Measurements from ENCODE around the gene COLEC12.

Gene COLEC12

GRCh38 chr18:383135-383534 lies 117.4 kb downstream of the COLEC12 start:
- Histone ChIP-seq H3K4me3 (ENCODE audit: low read length in 2 of 2) (no peak overlapping the region), H3K27ac (ENCODE audit: low read length) (no peak overlapping the region), H3K27me3 (ENCODE audit: control insufficient read depth in 1 of 2, insufficient read depth in 2 of 2, low read length in 2 of 2) (no peaks in the 10 kb centered on the region), H3K36me3 (ENCODE audit: control insufficient read depth in 2 of 2, insufficient read depth in 2 of 2, low read length in 2 of 2) (no peaks in the 10 kb centered on the region), H3K4me1 (ENCODE audit: control insufficient read depth, insufficient read depth, low read length) (peaks cover 10% of the 10 kb centered on the region), H3K9ac (ENCODE audit: low read length in 2 of 2) (no peak overlapping the region), H3K9me3 (ENCODE audit: control insufficient read depth in 2 of 2, low read length in 2 of 2) (no peaks in the 10 kb centered on the region)

DNA sequence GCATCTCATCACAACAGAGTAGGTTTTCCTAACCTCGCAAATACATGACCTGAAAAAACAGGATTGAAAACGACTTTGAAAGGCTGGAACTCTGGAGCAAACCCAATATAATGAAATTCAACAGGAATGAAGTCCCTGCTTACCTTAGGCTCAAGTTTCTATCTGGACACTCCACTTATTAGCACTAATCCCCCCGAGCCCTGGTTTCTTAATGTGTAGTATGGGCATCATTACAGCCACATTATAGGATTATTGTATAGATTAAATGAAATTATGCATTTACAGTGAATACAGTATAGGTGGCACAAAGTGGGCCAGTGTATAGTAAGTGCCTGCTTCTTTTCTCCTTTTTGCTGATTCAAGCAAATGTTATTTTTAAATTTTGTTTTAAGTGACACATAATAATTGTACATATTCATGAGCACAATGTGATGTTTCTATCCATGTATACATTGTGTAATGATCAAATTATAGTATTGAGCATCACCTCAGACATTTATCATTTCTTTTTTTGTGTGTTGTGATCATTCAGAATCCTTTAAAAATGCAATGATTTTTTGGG lies 118.0 kb downstream of the COLEC12 start:
- H3K4me1 ChIP-seq (ENCODE audit: control insufficient read depth, insufficient read depth, low read length) = peaks cover 16% of the 10 kb centered on the region
- no peaks in the 10 kb centered on the region for H3K36me3 ChIP-seq (ENCODE audit: control insufficient read depth in 2 of 2, insufficient read depth in 2 of 2, low read length in 2 of 2)
- no peak overlapping the region for H3K9ac ChIP-seq (ENCODE audit: low read length in 2 of 2)
- H3K4me3 ChIP-seq (ENCODE audit: low read length in 2 of 2) = no peak overlapping the region
- no peaks in the 10 kb centered on the region for H3K27me3 ChIP-seq (ENCODE audit: control insufficient read depth in 1 of 2, insufficient read depth in 2 of 2, low read length in 2 of 2)
- H3K9me3 ChIP-seq (ENCODE audit: control insufficient read depth in 2 of 2, low read length in 2 of 2) = no peaks in the 10 kb centered on the region
- no peak overlapping the region for H3K27ac ChIP-seq (ENCODE audit: low read length)

DNA sequence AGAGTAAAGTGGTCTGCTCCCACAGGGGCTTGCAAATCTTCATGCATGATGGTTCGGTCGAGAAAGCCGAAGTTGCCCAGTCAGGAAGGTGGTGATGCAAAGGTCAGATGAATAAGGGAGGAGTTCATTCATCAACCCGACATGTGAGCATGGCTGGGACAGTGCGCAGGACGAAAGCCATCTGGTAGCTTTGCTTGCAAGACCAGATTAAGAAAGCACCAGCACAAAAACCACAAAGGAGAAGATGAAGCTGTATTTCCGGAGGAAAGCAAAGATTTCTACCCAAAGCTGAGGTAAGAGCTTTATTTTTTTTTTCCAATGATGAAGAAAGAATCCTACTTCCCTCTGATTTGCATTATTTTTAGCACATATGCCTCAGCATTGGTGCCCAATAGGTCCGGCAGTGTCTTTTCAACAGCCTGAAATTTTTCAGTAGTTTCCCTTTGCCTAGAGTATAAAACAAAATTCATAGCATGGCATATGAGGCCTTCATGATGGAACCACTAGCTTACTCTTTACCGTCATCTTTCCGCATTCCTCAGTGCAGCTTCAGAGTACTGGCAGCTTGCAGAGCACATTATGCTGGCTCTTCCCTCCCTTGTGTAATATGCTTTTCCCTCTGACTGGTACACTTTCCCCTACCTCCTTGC lies 120.7 kb downstream of the COLEC12 start:
- peaks cover 42% of the 10 kb centered on the region for H3K4me1 ChIP-seq (ENCODE audit: control insufficient read depth, insufficient read depth, low read length)
- H3K4me3 ChIP-seq (ENCODE audit: low read length in 2 of 2) = no peak overlapping the region
- no peaks in the 10 kb centered on the region for H3K27me3 ChIP-seq (ENCODE audit: control insufficient read depth in 1 of 2, insufficient read depth in 2 of 2, low read length in 2 of 2)
- no peaks in the 10 kb centered on the region for H3K36me3 ChIP-seq (ENCODE audit: control insufficient read depth in 2 of 2, insufficient read depth in 2 of 2, low read length in 2 of 2)
- H3K27ac ChIP-seq (ENCODE audit: low read length) = no peak overlapping the region
- H3K9me3 ChIP-seq (ENCODE audit: control insufficient read depth in 2 of 2, low read length in 2 of 2) = no peaks in the 10 kb centered on the region
- no peak overlapping the region for H3K9ac ChIP-seq (ENCODE audit: low read length in 2 of 2)

DNA sequence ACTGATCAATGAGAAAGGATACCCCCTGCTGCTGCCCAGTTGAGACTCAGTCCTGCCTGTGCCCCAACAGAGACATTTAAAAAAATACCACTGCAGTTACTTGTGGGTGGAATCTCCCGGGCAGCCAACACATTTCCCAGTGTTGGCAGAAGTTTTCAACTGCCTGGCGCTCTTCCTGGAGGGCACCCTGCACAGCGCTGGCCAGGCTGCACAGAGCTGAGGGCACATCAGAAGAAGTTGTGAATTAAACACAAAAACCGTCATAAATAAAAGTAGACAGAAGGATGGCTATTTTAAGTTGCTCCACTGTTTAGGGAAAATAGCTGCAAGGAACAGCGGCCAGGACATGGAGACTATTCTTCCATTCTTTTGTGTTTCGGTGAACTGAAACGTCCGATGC lies 122.4 kb downstream of the COLEC12 start:
- Histone ChIP-seq H3K27me3 (ENCODE audit: control insufficient read depth in 1 of 2, insufficient read depth in 2 of 2, low read length in 2 of 2) (no peaks in the 10 kb centered on the region), H3K9me3 (ENCODE audit: control insufficient read depth in 2 of 2, low read length in 2 of 2) (no peaks in the 10 kb centered on the region), H3K4me1 (ENCODE audit: control insufficient read depth, insufficient read depth, low read length) (peaks cover 52% of the 10 kb centered on the region), H3K4me3 (ENCODE audit: low read length in 2 of 2) (peak overlapping the region in 1 of 2 donors; percentile 29), H3K36me3 (ENCODE audit: control insufficient read depth in 2 of 2, insufficient read depth in 2 of 2, low read length in 2 of 2) (no peaks in the 10 kb centered on the region), H3K27ac (ENCODE audit: low read length) (no peak overlapping the region), H3K9ac (ENCODE audit: low read length in 2 of 2) (no peak overlapping the region)

DNA sequence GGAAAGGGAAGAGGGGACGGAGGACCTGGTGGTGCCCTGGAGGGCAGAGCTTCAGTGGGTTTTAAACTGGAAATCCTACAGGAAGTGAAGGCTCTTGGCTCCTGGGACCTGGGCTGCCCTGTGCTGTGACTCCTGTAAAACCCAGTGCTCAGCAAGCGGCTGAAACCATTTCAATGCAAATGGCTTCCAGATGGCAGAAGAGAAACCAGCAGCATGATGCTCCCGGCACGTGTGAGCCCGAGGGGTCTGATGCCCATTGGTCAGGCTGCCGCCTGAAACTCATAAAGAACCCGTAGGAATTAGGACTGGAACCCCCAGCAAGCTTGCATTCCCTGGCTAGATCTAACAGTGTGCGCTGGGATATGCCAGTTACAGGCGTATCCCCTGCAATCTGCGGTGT lies 123.4 kb downstream of the COLEC12 start:
- Histone ChIP-seq H3K4me3 (ENCODE audit: low read length in 2 of 2) (no peak overlapping the region), H3K9me3 (ENCODE audit: control insufficient read depth in 2 of 2, low read length in 2 of 2) (no peaks in the 10 kb centered on the region), H3K27ac (ENCODE audit: low read length) (no peak overlapping the region), H3K27me3 (ENCODE audit: control insufficient read depth in 1 of 2, insufficient read depth in 2 of 2, low read length in 2 of 2) (no peaks in the 10 kb centered on the region), H3K36me3 (ENCODE audit: control insufficient read depth in 2 of 2, insufficient read depth in 2 of 2, low read length in 2 of 2) (no peaks in the 10 kb centered on the region), H3K4me1 (ENCODE audit: control insufficient read depth, insufficient read depth, low read length) (peaks cover 55% of the 10 kb centered on the region), H3K9ac (ENCODE audit: low read length in 2 of 2) (no peak overlapping the region)

DNA sequence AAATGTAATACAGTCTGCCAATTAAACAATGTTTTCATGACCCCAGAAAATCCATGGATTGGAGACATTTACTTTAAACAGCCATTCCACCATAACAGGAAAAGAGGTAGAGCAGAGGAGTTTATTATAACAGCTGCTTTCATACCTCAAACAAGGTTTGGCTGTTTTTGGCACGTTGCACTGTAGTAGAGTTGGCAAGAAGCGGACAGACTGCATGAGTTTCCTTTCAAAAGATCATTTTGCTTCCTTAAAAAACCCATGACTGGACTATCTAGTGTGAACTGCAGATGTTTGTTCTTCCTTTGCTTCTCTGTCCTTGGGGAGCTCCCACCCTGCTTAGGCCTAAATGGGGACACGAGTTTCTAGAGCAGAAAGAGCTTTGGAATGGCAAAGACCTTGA lies 124.2 kb downstream of the COLEC12 start:
- H3K4me3 ChIP-seq (ENCODE audit: low read length in 2 of 2) = no peak overlapping the region
- H3K9ac ChIP-seq (ENCODE audit: low read length in 2 of 2) = no peak overlapping the region
- peaks cover 61% of the 10 kb centered on the region for H3K4me1 ChIP-seq (ENCODE audit: control insufficient read depth, insufficient read depth, low read length)
- no peaks in the 10 kb centered on the region for H3K9me3 ChIP-seq (ENCODE audit: control insufficient read depth in 2 of 2, low read length in 2 of 2)
- no peaks in the 10 kb centered on the region for H3K36me3 ChIP-seq (ENCODE audit: control insufficient read depth in 2 of 2, insufficient read depth in 2 of 2, low read length in 2 of 2)
- H3K27me3 ChIP-seq (ENCODE audit: control insufficient read depth in 1 of 2, insufficient read depth in 2 of 2, low read length in 2 of 2) = no peaks in the 10 kb centered on the region
- H3K27ac ChIP-seq (ENCODE audit: low read length) = peak overlapping the region; percentile 18

GRCh38 chr18:374721-375168 lies 125.8 kb downstream of the COLEC12 start:
- no peaks in the 10 kb centered on the region for H3K27me3 ChIP-seq (ENCODE audit: control insufficient read depth in 1 of 2, insufficient read depth in 2 of 2, low read length in 2 of 2)
- no peak overlapping the region for H3K4me3 ChIP-seq (ENCODE audit: low read length in 2 of 2)
- no peak overlapping the region for H3K27ac ChIP-seq (ENCODE audit: low read length)
- peaks cover 61% of the 10 kb centered on the region for H3K4me1 ChIP-seq (ENCODE audit: control insufficient read depth, insufficient read depth, low read length)
- no peak overlapping the region for H3K9ac ChIP-seq (ENCODE audit: low read length in 2 of 2)
- no peaks in the 10 kb centered on the region for H3K36me3 ChIP-seq (ENCODE audit: control insufficient read depth in 2 of 2, insufficient read depth in 2 of 2, low read length in 2 of 2)
- H3K9me3 ChIP-seq (ENCODE audit: control insufficient read depth in 2 of 2, low read length in 2 of 2) = no peaks in the 10 kb centered on the region

DNA sequence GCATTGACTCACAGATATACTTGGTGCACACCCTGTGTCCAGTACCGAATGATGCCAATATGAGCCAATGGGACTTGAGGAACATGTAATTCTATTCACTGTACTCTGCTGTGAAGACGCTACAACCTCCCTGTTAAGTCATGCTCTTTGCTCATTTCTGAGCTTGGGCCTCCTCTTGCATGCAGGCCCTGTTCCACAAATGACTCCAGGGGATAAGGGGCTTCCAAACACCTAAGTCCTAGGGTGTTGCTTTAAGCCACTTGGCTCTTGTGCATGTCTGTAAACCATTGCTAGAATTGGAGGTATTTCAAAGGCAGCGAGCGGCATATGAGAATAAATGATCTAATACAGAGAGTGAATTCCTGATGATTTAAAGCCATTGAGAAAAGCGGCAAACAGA lies 126.7 kb downstream of the COLEC12 start:
- H3K9me3 ChIP-seq (ENCODE audit: control insufficient read depth in 2 of 2, low read length in 2 of 2) = no peaks in the 10 kb centered on the region
- no peak overlapping the region for H3K27ac ChIP-seq (ENCODE audit: low read length)
- no peaks in the 10 kb centered on the region for H3K27me3 ChIP-seq (ENCODE audit: control insufficient read depth in 1 of 2, insufficient read depth in 2 of 2, low read length in 2 of 2)
- no peaks in the 10 kb centered on the region for H3K36me3 ChIP-seq (ENCODE audit: control insufficient read depth in 2 of 2, insufficient read depth in 2 of 2, low read length in 2 of 2)
- no peak overlapping the region for H3K9ac ChIP-seq (ENCODE audit: low read length in 2 of 2)
- H3K4me3 ChIP-seq (ENCODE audit: low read length in 2 of 2) = no peak overlapping the region
- H3K4me1 ChIP-seq (ENCODE audit: control insufficient read depth, insufficient read depth, low read length) = peaks cover 57% of the 10 kb centered on the region

DNA sequence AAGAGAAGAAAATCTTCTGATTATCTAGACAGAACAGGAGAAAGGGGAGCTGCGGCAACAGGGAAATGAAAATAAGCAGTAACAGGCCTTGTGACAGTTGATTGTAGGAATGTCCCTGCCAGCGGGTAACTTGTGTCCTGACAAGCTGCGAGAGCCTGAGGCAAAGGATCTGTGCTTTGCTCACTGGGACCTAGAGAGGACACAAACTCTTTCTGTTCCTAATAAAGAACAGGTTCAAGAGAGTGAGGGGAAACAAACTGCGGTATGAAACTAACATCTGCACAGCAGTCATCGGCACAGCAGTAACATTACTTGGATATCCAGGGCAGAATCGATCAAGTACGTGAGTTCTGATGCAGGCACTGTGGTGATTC lies 128.9 kb downstream of the COLEC12 start:
- H3K9me3 ChIP-seq (ENCODE audit: control insufficient read depth in 2 of 2, low read length in 2 of 2) = no peaks in the 10 kb centered on the region
- no peaks in the 10 kb centered on the region for H3K36me3 ChIP-seq (ENCODE audit: control insufficient read depth in 2 of 2, insufficient read depth in 2 of 2, low read length in 2 of 2)
- H3K27me3 ChIP-seq (ENCODE audit: control insufficient read depth in 1 of 2, insufficient read depth in 2 of 2, low read length in 2 of 2) = no peaks in the 10 kb centered on the region
- H3K4me3 ChIP-seq (ENCODE audit: low read length in 2 of 2) = peak overlapping the region in 1 of 2 donors; percentile 47
- H3K27ac ChIP-seq (ENCODE audit: low read length) = peak overlapping the region; percentile 53
- no peak overlapping the region for H3K9ac ChIP-seq (ENCODE audit: low read length in 2 of 2)
- H3K4me1 ChIP-seq (ENCODE audit: control insufficient read depth, insufficient read depth, low read length) = peaks cover 35% of the 10 kb centered on the region

DNA sequence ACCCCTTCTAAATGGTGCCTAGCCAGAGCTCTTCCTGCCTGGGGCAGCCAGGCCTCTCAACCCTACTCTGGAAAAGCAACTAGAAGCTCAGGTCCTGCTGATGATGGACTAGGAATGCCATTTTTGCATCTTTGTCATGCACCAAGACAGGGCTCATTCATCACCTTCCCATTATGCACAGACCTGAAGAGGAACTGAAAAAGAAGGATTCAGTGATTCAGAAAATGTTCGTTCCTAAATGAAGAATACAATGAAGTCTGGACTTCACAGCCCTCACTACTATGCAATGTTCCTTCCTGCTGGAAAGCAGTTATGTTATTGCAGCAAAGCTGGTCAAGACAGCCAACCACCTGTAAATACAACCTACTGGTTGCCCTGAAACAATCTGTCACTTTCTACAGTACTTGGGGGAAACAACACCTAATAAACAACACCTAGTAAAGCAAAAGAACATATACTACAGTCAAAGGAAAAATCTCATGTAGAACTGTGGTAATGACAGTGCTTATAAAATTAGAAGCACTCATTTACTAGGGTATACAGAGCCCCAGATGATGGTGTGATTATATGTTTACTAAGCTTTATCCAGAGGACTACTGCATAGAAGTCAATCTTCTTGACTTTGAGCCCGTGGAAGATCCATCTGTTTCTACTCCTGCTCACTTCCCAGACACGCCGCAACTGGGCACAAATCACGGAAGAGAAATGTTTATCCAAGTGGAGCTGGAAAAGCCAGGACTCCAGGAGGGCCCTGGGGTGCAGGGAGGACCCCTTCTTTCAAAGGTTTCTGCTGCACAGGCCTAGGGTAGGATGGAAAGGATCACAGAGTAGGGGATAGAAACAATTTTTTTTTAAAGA lies 129.5 kb downstream of the COLEC12 start:
- peak overlapping the region in 1 of 2 donors; percentile 47 for H3K4me3 ChIP-seq (ENCODE audit: low read length in 2 of 2)
- no peaks in the 10 kb centered on the region for H3K36me3 ChIP-seq (ENCODE audit: control insufficient read depth in 2 of 2, insufficient read depth in 2 of 2, low read length in 2 of 2)
- no peak overlapping the region for H3K9ac ChIP-seq (ENCODE audit: low read length in 2 of 2)
- peaks cover 29% of the 10 kb centered on the region for H3K4me1 ChIP-seq (ENCODE audit: control insufficient read depth, insufficient read depth, low read length)
- H3K27me3 ChIP-seq (ENCODE audit: control insufficient read depth in 1 of 2, insufficient read depth in 2 of 2, low read length in 2 of 2) = no peaks in the 10 kb centered on the region
- peak overlapping the region; percentile 53 for H3K27ac ChIP-seq (ENCODE audit: low read length)
- H3K9me3 ChIP-seq (ENCODE audit: control insufficient read depth in 2 of 2, low read length in 2 of 2) = no peaks in the 10 kb centered on the region
